Right atrium auricular region (tissue), 2 donors: Measurements from ENCODE around the gene TMEM100. TPM values are rescaled to one million over a fixed set of nuclear protein-coding genes. Genes with fewer than 3 reads are reported as not detected.

Source experiments
- DNase-seq: peaks from one replicate; pipeline ENCODE4 v3.0.0-alpha.2; 2019; ENCODE audit warnings: low spot score
- H3K27ac ChIP-seq, 2 donors: fragments of 200-600 bp; sonication (generic); 1 replicate in 1 of 2; 2 replicates in 1 of 2; pipeline ENCODE4 v1.5.1; 2016 to 2019
- H3K27me3 ChIP-seq, 2 donors: fragments of 200-600 bp; sonication (generic); one replicate each; pipeline versions ENCODE4 v1.5.1 to v1.6.0; 2017 to 2019
- H3K36me3 ChIP-seq: fragments of 200-600 bp; sonication (generic); one replicate; pipeline ENCODE4 v1.5.1; 2016
- H3K4me1 ChIP-seq, 2 donors: fragments of 200-600 bp; sonication (generic); one replicate each; pipeline versions ENCODE4 v1.5.1 to v1.6.0; 2017 to 2019
- H3K4me3 ChIP-seq, 2 donors: fragments of 200-600 bp; sonication (generic); 1 replicate in 1 of 2; 2 replicates in 1 of 2; pipeline ENCODE4 v1.5.1; 2017 to 2019; ENCODE audit warnings: mild to moderate bottlenecking in 1 of 2, moderate library complexity in 1 of 2
- H3K9me3 ChIP-seq, 2 donors: fragments of 200-600 bp; sonication (generic); one replicate each; pipeline ENCODE4 v1.5.1; 2019
- CTCF ChIP-seq, 2 donors: fragments of 200-600 bp; sonication (generic); IDR thresholded peaks; one replicate each; pipeline ENCODE4 v1.5.1; 2019; ENCODE audit warnings: antibody characterized with exemption in 2 of 2
- total RNA-seq, 2 donors: library from RNA; depleted of rRNA; stranded (reverse); fragments of >200 nt; gene quantifications; one replicate each; pipeline ENCODE4 v1.1.0, GENCODE V29; 2016

Gene TMEM100
- total RNA-seq, 2 donors from 2014 or later, result 18.0 to 26.1 TPM

- Histone ChIP-seq H3K4me1 (peaks cover 0 to 70% of the 10 kb centered on the region in 2 donors), H3K9me3 (no peaks in the 10 kb centered on the region), H3K36me3 (no peaks in the 10 kb centered on the region), H3K4me3 (peak overlapping the region in 1 of 2 donors; percentile 9), H3K27me3 (no peaks in the 10 kb centered on the region), H3K27ac (peak overlapping the region; percentile 50 to 93)
- no peak for TF ChIP-seq CTCF (IDR thresholded peaks at IDR 0.05)
- no peak for DNase-seq
These were observed 6.2 kb upstream of the TMEM100 start for GRCh38 chr17:55728833-55729232.

- no peak for DNase-seq
- H3K9me3 ChIP-seq, result no peaks in the 10 kb centered on the region
- no peak for TF ChIP-seq CTCF (IDR thresholded peaks at IDR 0.05)
- no peaks in the 10 kb centered on the region for H3K27me3 ChIP-seq
- H3K4me3 ChIP-seq, result peak overlapping the region in 1 of 2 donors; percentile 9
- H3K27ac ChIP-seq, result peak overlapping the region; percentile 50 to 93
- no peaks in the 10 kb centered on the region for H3K36me3 ChIP-seq
- peaks cover 0 to 70% of the 10 kb centered on the region in 2 donors for H3K4me1 ChIP-seq
These were observed 5.7 kb upstream of the TMEM100 start for GRCh38 chr17:55728361-55728760.

- no peak for TF ChIP-seq CTCF (IDR thresholded peaks at IDR 0.05)
- Histone ChIP-seq H3K9me3 (no peaks in the 10 kb centered on the region), H3K36me3 (no peaks in the 10 kb centered on the region), H3K27me3 (no peaks in the 10 kb centered on the region), H3K27ac (peak overlapping the region; percentile 50 to 93), H3K4me1 (peaks cover 0 to 71% of the 10 kb centered on the region in 2 donors), H3K4me3 (no peak overlapping the region)
- DNase-seq, result no peak
These were observed 5.3 kb upstream of the TMEM100 start for GRCh38 chr17:55727920-55728319.

GRCh38 chr17:55727275-55727674 lies 4.6 kb upstream of the TMEM100 start:
- no peak for TF ChIP-seq CTCF (IDR thresholded peaks at IDR 0.05)
- Histone ChIP-seq H3K27me3 (no peaks in the 10 kb centered on the region), H3K4me3 (no peak overlapping the region), H3K27ac (peak overlapping the region; percentile 10 to 93), H3K36me3 (no peaks in the 10 kb centered on the region), H3K9me3 (no peaks in the 10 kb centered on the region), H3K4me1 (peaks cover 0 to 69% of the 10 kb centered on the region in 2 donors)
- no peak for DNase-seq

- H3K9me3 ChIP-seq, result no peaks in the 10 kb centered on the region
- H3K36me3 ChIP-seq, result peaks cover under 1% of the 10 kb centered on the region
- H3K27ac ChIP-seq, result peak overlapping the region; percentile 10 to 93
- H3K27me3 ChIP-seq, result no peaks in the 10 kb centered on the region
- TF ChIP-seq CTCF (IDR thresholded peaks at IDR 0.05), result no peak
- no peak overlapping the region for H3K4me3 ChIP-seq
- peaks cover 0 to 66% of the 10 kb centered on the region in 2 donors for H3K4me1 ChIP-seq
- DNase-seq, result peak; percentile 87
These were observed 3.8 kb upstream of the TMEM100 start for GRCh38 chr17:55726440-55726839.

- no peak for TF ChIP-seq CTCF (IDR thresholded peaks at IDR 0.05)
- no peaks in the 10 kb centered on the region for H3K27me3 ChIP-seq
- peaks cover 14% of the 10 kb centered on the region for H3K36me3 ChIP-seq
- no peak for DNase-seq
- H3K27ac ChIP-seq, result peak overlapping the region; percentile 67 to 93
- peaks cover 0 to 54% of the 10 kb centered on the region in 2 donors for H3K4me1 ChIP-seq
- no peak overlapping the region for H3K4me3 ChIP-seq
- no peaks in the 10 kb centered on the region for H3K9me3 ChIP-seq
These were observed 804 bp upstream of the TMEM100 start for GRCh38 chr17:55723488-55723848.
